Renal pelvis (tissue), 4 donors: Measurements from ENCODE around the gene FAM124A. TPM values are rescaled to one million over a fixed set of nuclear protein-coding genes. Genes with fewer than 3 reads are reported as not detected.

Experiments
- DNase-seq: peaks from one replicate; pipeline ENCODE4 v3.0.0-alpha.2; 2013
- polyA plus RNA-seq, 3 donors: library from polyadenylated mRNA; unstranded; fragments of 120-200 nt; gene quantifications; one replicate each; pipeline ENCODE4 v1.2.1, GENCODE V29; 2013; ENCODE audit not compliant: insufficient read length in 3 of 3

FAM124A gene
- polyA plus RNA-seq, 3 donors, result 5.4 to 5.8 (median 5.6) TPM

GRCh38 chr13:51332566-51333361, 110.6 kb downstream of the FAM124A start:
- no peak for DNase-seq

GRCh38 chr13:51333421-51333820, 111.2 kb downstream of the FAM124A start:
- no peak for DNase-seq

- no peak for DNase-seq
These were observed 111.6 kb downstream of the FAM124A start for GRCh38 chr13:51333826-51334225.

Other genes with a start within 250 kb of the FAM124A start
- gene C13orf42, start 111.1 kb upstream of the FAM124A start, polyA plus RNA-seq, result under 1 TPM; 0.31 to 0.41 (median 0.31) TPM
- 1 to 10 TPM in 1 of 3 donors, under 1 TPM in 2; 0.14 to 1.4 (median 0.79) TPM for gene SERPINE3, start 117.3 kb downstream of the FAM124A start, polyA plus RNA-seq
- gene INTS6, start 230.6 kb downstream of the FAM124A start, polyA plus RNA-seq, result 10 to 100 TPM; 32.1 to 36.2 (median 33.0) TPM